ENCODE results near the gene EXOC3. TPM values are rescaled to one million over a fixed set of nuclear protein-coding genes. Genes with fewer than 3 reads are reported as not detected.

Gene EXOC3
- polyA plus RNA-seq, 3 donors, result 33.2 to 59.7 (median 53.8) TPM

GRCh38 chr5:425714-426113 lies 17.3 kb upstream of the EXOC3 start:
- no peak overlapping the region for H3K4me3 ChIP-seq (replicated peaks in 1 of 3; ENCODE audit: low read depth in 2 of 3, low read length in 3 of 3)
- peaks cover 8% of the 10 kb centered on the region for H3K4me1 Mint-ChIP-seq
- H3K4me1 ChIP-seq (ENCODE audit: control insufficient read depth in 1 of 2, insufficient read depth in 2 of 2, low read length in 2 of 2), result peaks cover 11 to 14% of the 10 kb centered on the region in 2 donors
- TF ChIP-seq, protein P1, sequence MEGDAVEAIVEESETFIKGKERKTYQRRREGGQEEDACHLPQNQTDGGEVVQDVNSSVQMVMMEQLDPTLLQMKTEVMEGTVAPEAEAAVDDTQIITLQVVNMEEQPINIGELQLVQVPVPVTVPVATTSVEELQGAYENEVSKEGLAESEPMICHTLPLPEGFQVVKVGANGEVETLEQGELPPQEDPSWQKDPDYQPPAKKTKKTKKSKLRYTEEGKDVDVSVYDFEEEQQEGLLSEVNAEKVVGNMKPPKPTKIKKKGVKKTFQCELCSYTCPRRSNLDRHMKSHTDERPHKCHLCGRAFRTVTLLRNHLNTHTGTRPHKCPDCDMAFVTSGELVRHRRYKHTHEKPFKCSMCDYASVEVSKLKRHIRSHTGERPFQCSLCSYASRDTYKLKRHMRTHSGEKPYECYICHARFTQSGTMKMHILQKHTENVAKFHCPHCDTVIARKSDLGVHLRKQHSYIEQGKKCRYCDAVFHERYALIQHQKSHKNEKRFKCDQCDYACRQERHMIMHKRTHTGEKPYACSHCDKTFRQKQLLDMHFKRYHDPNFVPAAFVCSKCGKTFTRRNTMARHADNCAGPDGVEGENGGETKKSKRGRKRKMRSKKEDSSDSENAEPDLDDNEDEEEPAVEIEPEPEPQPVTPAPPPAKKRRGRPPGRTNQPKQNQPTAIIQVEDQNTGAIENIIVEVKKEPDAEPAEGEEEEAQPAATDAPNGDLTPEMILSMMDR (IDR thresholded peaks at IDR 0.05), result no peak
- no peaks in the 10 kb centered on the region for H3K9me3 ChIP-seq (replicated peaks in 1 of 2; ENCODE audit: control insufficient read depth in 1 of 2, insufficient read depth in 1 of 2, low read length in 2 of 2)
- no peaks in the 10 kb centered on the region for H4K20me1 ChIP-seq (ENCODE audit: insufficient read depth, low read length)
- H3K9me3 Mint-ChIP-seq, result peaks cover 0 to 8% (median 0%) of the 10 kb centered on the region in 7 donors
- no peaks in the 10 kb centered on the region for H3K27me3 ChIP-seq (ENCODE audit: control insufficient read depth in 2 of 2, insufficient read depth in 2 of 2, low read length in 2 of 2)
- intact Hi-C loops (cut with micrococcal nuclease), result no loop called here
- H3K27me3 Mint-ChIP-seq (ENCODE audit: low read depth in 3 of 3), result peaks cover 8 to 12% (median 10%) of the 10 kb centered on the region in 3 donors
- no peak overlapping the region for H2AFZ ChIP-seq (ENCODE audit: insufficient read depth, low read depth, low read length, poor library complexity, severe bottlenecking)
- peak in 2 of 3 donors; percentile 16 to 34 for DNase-seq
- H3K9ac ChIP-seq (ENCODE audit: insufficient read depth, low read length, poor library complexity, severe bottlenecking), result no peak overlapping the region
- no peak overlapping the region for H3K4me2 ChIP-seq (replicated peaks; ENCODE audit: extremely low read depth, low read length, poor library complexity, severe bottlenecking)
- H3K4me3 Mint-ChIP-seq, result no peak overlapping the region
- H3K79me2 ChIP-seq (ENCODE audit: insufficient read depth, low read length), result no peaks in the 10 kb centered on the region
- H3K27ac ChIP-seq (ENCODE audit: low read depth in 1 of 2, low read length in 2 of 2), result no peak overlapping the region
- no peak overlapping the region for H3K27ac Mint-ChIP-seq
- no CpG with 5 or more reads among the region's 5 CpGs for WGBS (ENCODE audit: insufficient coverage)
- no peaks in the 10 kb centered on the region for H3K36me3 Mint-ChIP-seq
- no peaks in the 10 kb centered on the region for H3K36me3 ChIP-seq (replicated peaks in 1 of 2; ENCODE audit: control insufficient read depth in 1 of 2, insufficient read depth in 2 of 2, low read length in 2 of 2)

- Histone ChIP-seq H3K27ac (ENCODE audit: low read depth in 1 of 2, low read length in 2 of 2) (no peak overlapping the region), H3K36me3 (replicated peaks in 1 of 2; ENCODE audit: control insufficient read depth in 1 of 2, insufficient read depth in 2 of 2, low read length in 2 of 2) (no peaks in the 10 kb centered on the region), H3K4me2 (replicated peaks; ENCODE audit: extremely low read depth, low read length, poor library complexity, severe bottlenecking) (no peak overlapping the region), H3K4me1 (ENCODE audit: control insufficient read depth in 1 of 2, insufficient read depth in 2 of 2, low read length in 2 of 2) (peaks cover 11 to 14% of the 10 kb centered on the region in 2 donors), H3K9me3 (replicated peaks in 1 of 2; ENCODE audit: control insufficient read depth in 1 of 2, insufficient read depth in 1 of 2, low read length in 2 of 2) (no peaks in the 10 kb centered on the region), H2AFZ (ENCODE audit: insufficient read depth, low read depth, low read length, poor library complexity, severe bottlenecking) (no peak overlapping the region), H3K4me3 (replicated peaks in 1 of 3; ENCODE audit: low read depth in 2 of 3, low read length in 3 of 3) (no peak overlapping the region), H3K79me2 (ENCODE audit: insufficient read depth, low read length) (no peaks in the 10 kb centered on the region), H3K9ac (ENCODE audit: insufficient read depth, low read length, poor library complexity, severe bottlenecking) (no peak overlapping the region), H4K20me1 (ENCODE audit: insufficient read depth, low read length) (no peaks in the 10 kb centered on the region), H3K27me3 (ENCODE audit: control insufficient read depth in 2 of 2, insufficient read depth in 2 of 2, low read length in 2 of 2) (no peaks in the 10 kb centered on the region)
- Mint-ChIP-seq H3K36me3 (no peaks in the 10 kb centered on the region), H3K4me3 (no peak overlapping the region), H3K4me1 (peaks cover 8% of the 10 kb centered on the region), H3K9me3 (peaks cover 0 to 6% (median 0%) of the 10 kb centered on the region in 7 donors), H3K27ac (no peak overlapping the region), H3K27me3 (ENCODE audit: low read depth in 3 of 3) (peaks cover 11 to 12% (median 11%) of the 10 kb centered on the region in 3 donors)
- 79% methylated on average over 3 of the region's 3 CpGs for WGBS (ENCODE audit: insufficient coverage)
- intact Hi-C loops (cut with micrococcal nuclease), result no loop called here
- DNase-seq, result no peak
- TF ChIP-seq, protein P1 (IDR thresholded peaks at IDR 0.05), result no peak
These were observed 16.5 kb upstream of the EXOC3 start for GRCh38 chr5:426392-426976.
